ENCODE data around the gene DHCR24.

Gene DHCR24

DNA sequence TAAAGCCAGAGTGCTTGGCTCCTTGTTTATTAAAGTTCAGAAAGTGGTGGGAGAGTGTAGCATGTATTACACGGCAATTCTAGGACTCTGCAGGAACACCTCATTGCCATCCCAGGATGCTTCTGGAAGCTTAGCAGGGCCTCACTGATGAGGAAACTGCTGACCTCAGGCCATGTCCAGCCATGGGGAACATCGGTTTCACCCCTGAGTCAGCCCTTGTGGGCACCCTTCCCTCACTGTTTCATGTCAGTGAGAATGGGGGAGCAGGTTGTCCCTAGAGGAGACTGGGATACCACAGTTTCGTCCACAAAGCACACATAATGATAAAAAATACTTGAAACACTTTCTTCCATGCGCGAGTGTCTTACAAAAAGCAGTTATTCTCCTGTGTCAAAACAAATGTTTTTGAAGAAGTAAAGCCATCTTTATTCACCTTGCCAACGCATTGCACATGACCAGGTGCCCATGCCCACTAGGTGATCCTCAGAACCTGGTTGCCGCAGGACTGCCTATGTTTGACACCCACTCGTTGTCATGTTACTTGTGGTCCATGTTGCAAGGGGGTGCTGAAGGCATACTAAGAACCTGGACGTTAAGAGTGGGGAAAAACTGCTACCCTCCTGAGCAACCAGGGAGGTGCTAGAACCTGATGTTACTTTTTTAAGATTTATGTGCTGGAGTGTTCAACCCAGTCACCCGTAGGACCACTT is 44.6 kb downstream of the DHCR24 start:
- TF ChIP-seq, protein P1, sequence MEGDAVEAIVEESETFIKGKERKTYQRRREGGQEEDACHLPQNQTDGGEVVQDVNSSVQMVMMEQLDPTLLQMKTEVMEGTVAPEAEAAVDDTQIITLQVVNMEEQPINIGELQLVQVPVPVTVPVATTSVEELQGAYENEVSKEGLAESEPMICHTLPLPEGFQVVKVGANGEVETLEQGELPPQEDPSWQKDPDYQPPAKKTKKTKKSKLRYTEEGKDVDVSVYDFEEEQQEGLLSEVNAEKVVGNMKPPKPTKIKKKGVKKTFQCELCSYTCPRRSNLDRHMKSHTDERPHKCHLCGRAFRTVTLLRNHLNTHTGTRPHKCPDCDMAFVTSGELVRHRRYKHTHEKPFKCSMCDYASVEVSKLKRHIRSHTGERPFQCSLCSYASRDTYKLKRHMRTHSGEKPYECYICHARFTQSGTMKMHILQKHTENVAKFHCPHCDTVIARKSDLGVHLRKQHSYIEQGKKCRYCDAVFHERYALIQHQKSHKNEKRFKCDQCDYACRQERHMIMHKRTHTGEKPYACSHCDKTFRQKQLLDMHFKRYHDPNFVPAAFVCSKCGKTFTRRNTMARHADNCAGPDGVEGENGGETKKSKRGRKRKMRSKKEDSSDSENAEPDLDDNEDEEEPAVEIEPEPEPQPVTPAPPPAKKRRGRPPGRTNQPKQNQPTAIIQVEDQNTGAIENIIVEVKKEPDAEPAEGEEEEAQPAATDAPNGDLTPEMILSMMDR (IDR thresholded peaks at IDR 0.05; ENCODE audit: unreplicated experiment in 3 of 3): no peak
- Mint-ChIP-seq H3K4me1 (no peaks in the 10 kb centered on the region), H3K9me3 (no peaks in the 10 kb centered on the region), H3K36me3 (ENCODE audit: low read depth) (peaks cover 5% of the 10 kb centered on the region), H3K27me3 (ENCODE audit: low read depth) (peaks cover 8% of the 10 kb centered on the region), H3K27ac (no peak overlapping the region), H3K4me3 (no peak overlapping the region)

DNA sequence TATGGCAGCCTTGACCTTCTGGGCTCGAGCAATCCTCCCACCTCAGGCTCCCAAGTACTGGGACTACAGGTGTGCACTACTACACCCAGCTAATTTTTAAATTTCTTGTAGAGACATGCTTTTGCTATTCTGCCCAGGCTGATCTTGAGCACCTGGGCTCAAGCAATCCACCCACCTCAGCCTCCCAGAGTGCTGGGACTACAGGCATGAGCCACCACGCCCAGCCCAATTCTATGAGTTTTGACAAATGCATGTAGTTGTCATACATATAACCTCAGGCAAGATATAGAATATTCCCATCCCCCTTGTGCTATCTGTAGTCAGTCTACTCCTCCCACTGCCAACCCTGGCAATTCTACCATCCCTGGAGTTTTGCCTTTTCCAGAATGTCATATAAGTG is 47.2 kb downstream of the DHCR24 start:
- TF ChIP-seq, protein P1 (IDR thresholded peaks at IDR 0.05; ENCODE audit: unreplicated experiment in 3 of 3): no peak
- H3K27ac Mint-ChIP-seq: no peak overlapping the region
- H3K9me3 Mint-ChIP-seq: no peaks in the 10 kb centered on the region
- peaks cover 5% of the 10 kb centered on the region for H3K36me3 Mint-ChIP-seq (ENCODE audit: low read depth)
- peaks cover 17% of the 10 kb centered on the region for H3K27me3 Mint-ChIP-seq (ENCODE audit: low read depth)
- H3K4me1 Mint-ChIP-seq: no peaks in the 10 kb centered on the region
- H3K4me3 Mint-ChIP-seq: no peak overlapping the region

DNA sequence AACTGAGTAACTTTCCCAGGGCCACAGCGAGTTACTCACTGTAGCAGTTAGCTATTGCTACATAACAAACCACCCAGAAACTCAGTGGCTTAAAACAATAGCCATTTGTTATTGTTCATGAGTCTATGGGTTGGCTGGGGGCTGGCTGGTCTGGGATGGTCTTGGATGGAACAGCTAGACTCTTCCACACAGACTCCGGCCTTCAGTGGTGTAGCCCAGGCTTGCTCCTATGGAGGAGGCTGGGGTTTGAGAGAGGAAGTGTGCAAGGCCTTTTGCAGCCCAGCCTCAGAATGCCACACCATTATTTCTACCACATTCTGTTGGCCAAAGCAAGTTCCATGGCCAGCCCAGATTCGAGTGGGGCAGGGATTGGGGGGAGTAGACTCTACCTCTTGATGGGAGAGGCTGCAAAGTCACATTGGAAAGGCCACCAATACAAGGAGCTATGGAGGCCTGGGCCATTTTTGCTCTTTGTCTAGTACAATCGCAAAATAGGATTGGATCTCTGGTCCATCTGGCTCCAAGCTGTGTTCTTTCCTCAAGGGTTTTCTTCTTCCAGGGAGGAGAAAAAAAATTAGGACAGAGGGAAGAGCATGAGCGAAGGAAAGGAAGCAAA is 48.3 kb downstream of the DHCR24 start:
- no peak overlapping the region for H3K27ac Mint-ChIP-seq
- no peak overlapping the region for H3K4me3 Mint-ChIP-seq
- TF ChIP-seq, protein P1 (IDR thresholded peaks at IDR 0.05; ENCODE audit: unreplicated experiment in 3 of 3): no peak
- peaks cover 4% of the 10 kb centered on the region for H3K36me3 Mint-ChIP-seq (ENCODE audit: low read depth)
- H3K9me3 Mint-ChIP-seq: peaks cover 3% of the 10 kb centered on the region
- peaks cover 21% of the 10 kb centered on the region for H3K27me3 Mint-ChIP-seq (ENCODE audit: low read depth)
- H3K4me1 Mint-ChIP-seq: no peaks in the 10 kb centered on the region

DNA sequence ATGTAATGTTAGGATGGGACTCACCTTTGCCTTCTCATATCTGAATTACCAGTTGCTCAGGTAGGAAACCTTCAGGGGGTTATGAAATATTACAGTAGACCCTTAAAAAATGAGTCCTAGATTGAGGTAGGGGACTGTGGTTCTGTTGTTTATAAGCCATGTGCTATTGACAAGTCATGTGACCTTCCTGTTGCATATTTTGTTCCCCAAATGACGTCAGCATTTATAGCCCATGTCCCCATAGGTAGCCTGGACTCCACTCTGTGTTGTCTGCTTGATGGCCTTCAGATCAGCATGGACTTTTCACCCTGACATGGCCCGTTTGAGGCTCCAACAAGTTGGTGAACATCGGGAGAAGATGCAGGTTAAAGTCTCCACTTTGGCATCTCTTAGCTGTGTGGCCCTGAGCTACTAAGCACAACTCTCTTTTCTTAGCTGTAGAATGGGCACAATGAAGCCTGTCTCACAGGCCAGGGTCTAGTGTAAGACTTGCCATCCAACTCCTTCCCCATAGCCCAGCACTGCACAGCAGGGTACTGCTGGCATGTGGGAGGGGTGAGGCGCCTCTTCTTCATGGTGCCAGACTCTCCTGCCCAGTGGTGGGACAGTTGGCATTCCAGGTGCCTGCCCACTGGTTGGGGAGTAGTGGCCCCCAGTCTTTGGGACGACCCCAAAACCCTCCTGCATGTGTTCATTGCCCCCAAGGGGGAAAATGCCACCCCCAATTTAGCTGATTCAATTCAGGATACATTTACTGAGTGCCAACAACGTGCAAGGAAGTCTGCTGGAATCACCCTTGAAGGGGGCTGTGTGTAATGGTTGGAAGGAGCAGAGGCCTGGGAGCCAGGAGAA is 49.8 kb downstream of the DHCR24 start:
- Mint-ChIP-seq H3K9me3 (peaks cover 3% of the 10 kb centered on the region), H3K27me3 (ENCODE audit: low read depth) (peaks cover 21% of the 10 kb centered on the region), H3K27ac (no peak overlapping the region), H3K36me3 (ENCODE audit: low read depth) (no peaks in the 10 kb centered on the region), H3K4me1 (no peaks in the 10 kb centered on the region), H3K4me3 (no peak overlapping the region)
- TF ChIP-seq, protein P1 (IDR thresholded peaks at IDR 0.05; ENCODE audit: unreplicated experiment in 3 of 3): no peak

DNA sequence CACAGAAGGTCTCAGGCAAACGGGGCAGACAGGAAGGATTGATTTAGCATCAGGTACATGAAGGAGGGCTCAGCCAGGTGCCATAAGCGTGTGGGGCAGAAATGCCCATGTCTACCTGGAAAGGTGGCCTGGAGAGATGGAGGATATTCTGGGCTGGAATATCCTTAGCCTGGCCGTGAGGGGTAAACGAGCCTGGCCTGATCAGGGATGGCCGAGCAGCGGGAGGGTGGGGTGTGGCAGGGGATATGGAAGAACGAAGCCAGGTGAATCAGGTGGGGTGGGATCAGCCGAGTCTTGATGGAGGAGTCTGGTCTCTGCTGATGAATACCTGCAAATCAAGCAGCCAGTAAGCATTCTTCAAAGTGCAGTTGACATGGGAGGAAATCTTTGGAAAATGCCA is 50.4 kb downstream of the DHCR24 start:
- H3K27ac Mint-ChIP-seq: no peak overlapping the region
- no peaks in the 10 kb centered on the region for H3K4me1 Mint-ChIP-seq
- no peaks in the 10 kb centered on the region for H3K36me3 Mint-ChIP-seq (ENCODE audit: low read depth)
- H3K27me3 Mint-ChIP-seq (ENCODE audit: low read depth): peaks cover 21% of the 10 kb centered on the region
- H3K4me3 Mint-ChIP-seq: no peak overlapping the region
- H3K9me3 Mint-ChIP-seq: peaks cover 3% of the 10 kb centered on the region
- TF ChIP-seq, protein P1 (IDR thresholded peaks at IDR 0.05; ENCODE audit: unreplicated experiment in 3 of 3): no peak
